Measurements from ENCODE around the gene LACRT. TPM values are rescaled to one million over a fixed set of nuclear protein-coding genes. Genes with fewer than 3 reads are reported as not detected.

LACRT gene
- total RNA-seq, 1 donor from 2014 or later = not detected

GRCh38 chr12:54611715-54612149 lies 23.0 kb downstream of the LACRT start:
- Mint-ChIP-seq H3K9me3 (no peaks in the 10 kb centered on the region), H3K27me3 (peaks cover 60% of the 10 kb centered on the region), H3K27ac (no peak overlapping the region), H3K36me3 (no peaks in the 10 kb centered on the region), H3K4me1 (ENCODE audit: unreplicated experiment) (peaks cover 7% of the 10 kb centered on the region), H3K4me3 (no peak overlapping the region)
- no peak for DNase-seq (ENCODE audit: extremely low spot score, unreplicated experiment)
- TF ChIP-seq CTCF (conservative IDR thresholded peaks at IDR 0.05) = no peak

- H3K36me3 Mint-ChIP-seq = no peaks in the 10 kb centered on the region
- no peak for DNase-seq (ENCODE audit: extremely low spot score, unreplicated experiment)
- H3K4me1 Mint-ChIP-seq (ENCODE audit: unreplicated experiment) = peaks cover 7% of the 10 kb centered on the region
- H3K27me3 Mint-ChIP-seq = peaks cover 37% of the 10 kb centered on the region
- H3K27ac Mint-ChIP-seq = no peak overlapping the region
- TF ChIP-seq CTCF (conservative IDR thresholded peaks at IDR 0.05) = no peak
- no peaks in the 10 kb centered on the region for H3K9me3 Mint-ChIP-seq
- H3K4me3 Mint-ChIP-seq = no peak overlapping the region
These were observed 25.9 kb downstream of the LACRT start for GRCh38 chr12:54608769-54609168.

- H3K4me1 Mint-ChIP-seq (ENCODE audit: unreplicated experiment) = peaks cover 7% of the 10 kb centered on the region
- H3K9me3 Mint-ChIP-seq = no peaks in the 10 kb centered on the region
- no peak overlapping the region for H3K4me3 Mint-ChIP-seq
- no peak for DNase-seq (ENCODE audit: extremely low spot score, unreplicated experiment)
- H3K27me3 Mint-ChIP-seq = peaks cover 33% of the 10 kb centered on the region
- no peak overlapping the region for H3K27ac Mint-ChIP-seq
- H3K36me3 Mint-ChIP-seq = no peaks in the 10 kb centered on the region
- no peak for TF ChIP-seq CTCF (conservative IDR thresholded peaks at IDR 0.05)
These were observed 26.5 kb downstream of the LACRT start for GRCh38 chr12:54608156-54608555.

GRCh38 chr12:54606556-54606955 lies 28.1 kb downstream of the LACRT start:
- Mint-ChIP-seq H3K9me3 (no peaks in the 10 kb centered on the region), H3K4me1 (ENCODE audit: unreplicated experiment) (no peaks in the 10 kb centered on the region), H3K27ac (no peak overlapping the region), H3K4me3 (no peak overlapping the region), H3K27me3 (peaks cover 33% of the 10 kb centered on the region), H3K36me3 (no peaks in the 10 kb centered on the region)
- no peak for TF ChIP-seq CTCF (conservative IDR thresholded peaks at IDR 0.05)
- DNase-seq (ENCODE audit: extremely low spot score, unreplicated experiment) = no peak

- Mint-ChIP-seq H3K4me1 (ENCODE audit: unreplicated experiment) (no peaks in the 10 kb centered on the region), H3K4me3 (no peak overlapping the region), H3K27ac (no peak overlapping the region), H3K36me3 (no peaks in the 10 kb centered on the region), H3K9me3 (no peaks in the 10 kb centered on the region), H3K27me3 (peaks cover 34% of the 10 kb centered on the region)
- no peak for TF ChIP-seq CTCF (conservative IDR thresholded peaks at IDR 0.05)
- DNase-seq (ENCODE audit: extremely low spot score, unreplicated experiment) = no peak
These were observed 29.3 kb downstream of the LACRT start for GRCh38 chr12:54605138-54605970.
